ENCODE measurements around the gene KCNT1.
"Not testable (repeated sequence)": the region's sequence is repeated elsewhere in the genome, so short reads cannot be mapped to it uniquely, and the experiment has no call there.

KCNT1 gene

DNA sequence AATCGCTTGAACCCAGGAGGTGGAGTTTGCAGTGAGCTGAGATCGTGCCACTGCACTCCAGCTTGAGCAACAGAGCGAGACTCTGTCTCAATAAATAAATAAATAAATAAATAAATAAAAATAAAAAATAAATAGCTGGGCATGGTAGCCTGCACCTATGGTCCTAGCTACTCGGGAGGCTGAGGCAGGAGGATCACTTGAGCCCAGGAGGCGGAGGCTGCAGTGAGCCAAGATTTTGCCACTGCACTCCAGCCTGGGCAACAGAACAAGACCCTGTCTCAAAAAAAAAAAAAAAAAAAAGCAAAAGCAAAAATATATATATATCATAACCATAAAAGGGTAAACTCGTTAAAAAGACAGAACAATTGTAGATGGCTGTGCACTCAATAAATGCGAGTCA is 29.2 kb upstream of the KCNT1 start:
- DNase-seq (ENCODE audit: low read depth in 2 of 2): not testable (repeated sequence)

GRCh38 chr9:135673941-135674340 is 28.0 kb upstream of the KCNT1 start:
- no peak for DNase-seq (ENCODE audit: low read depth in 2 of 2)

DNA sequence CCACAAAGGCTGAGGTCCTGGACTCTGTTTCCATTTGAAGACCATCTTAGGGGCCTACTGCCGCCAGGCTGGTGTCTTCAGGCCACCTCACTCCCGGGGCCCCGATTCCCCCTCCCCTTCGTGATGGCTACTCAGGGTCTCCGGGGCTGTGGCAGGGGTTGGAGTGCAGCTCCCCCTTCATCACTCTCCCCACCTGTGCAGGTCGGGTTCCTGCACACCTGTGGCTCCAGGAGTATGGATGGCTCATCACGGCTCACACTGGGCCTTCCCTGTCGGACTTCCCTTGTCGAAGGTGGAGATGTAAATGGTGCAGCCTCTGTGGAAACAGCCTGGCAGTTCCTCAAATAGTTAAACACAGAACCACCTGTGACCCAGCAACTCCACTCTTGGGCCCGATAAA is 27.0 kb upstream of the KCNT1 start:
- no peak for DNase-seq (ENCODE audit: low read depth in 2 of 2)

DNA sequence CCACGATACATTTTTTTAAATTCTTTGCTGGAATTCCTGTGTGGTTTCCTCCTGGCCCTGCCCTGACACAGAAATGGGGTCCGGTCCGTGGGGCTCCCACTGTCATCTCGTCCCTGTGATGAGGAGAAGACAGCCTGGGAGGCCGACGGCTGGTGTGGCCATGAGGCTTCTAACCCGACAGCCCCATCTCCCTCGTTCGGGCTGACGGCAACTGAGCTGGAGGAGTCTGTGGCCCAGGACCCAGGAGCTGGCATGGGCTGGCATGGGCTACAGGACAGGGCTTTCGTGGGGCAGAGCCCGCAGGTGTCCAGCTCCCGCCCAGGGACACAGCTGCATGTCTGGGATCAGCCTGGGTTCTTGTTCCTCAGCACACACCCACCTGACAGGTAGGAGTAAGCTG is 25.1 kb upstream of the KCNT1 start:
- no peak for DNase-seq (ENCODE audit: low read depth in 2 of 2)

- DNase-seq (ENCODE audit: low read depth in 2 of 2): no peak
These were observed 24.3 kb upstream of the KCNT1 start for GRCh38 chr9:135677641-135678168.

DNA sequence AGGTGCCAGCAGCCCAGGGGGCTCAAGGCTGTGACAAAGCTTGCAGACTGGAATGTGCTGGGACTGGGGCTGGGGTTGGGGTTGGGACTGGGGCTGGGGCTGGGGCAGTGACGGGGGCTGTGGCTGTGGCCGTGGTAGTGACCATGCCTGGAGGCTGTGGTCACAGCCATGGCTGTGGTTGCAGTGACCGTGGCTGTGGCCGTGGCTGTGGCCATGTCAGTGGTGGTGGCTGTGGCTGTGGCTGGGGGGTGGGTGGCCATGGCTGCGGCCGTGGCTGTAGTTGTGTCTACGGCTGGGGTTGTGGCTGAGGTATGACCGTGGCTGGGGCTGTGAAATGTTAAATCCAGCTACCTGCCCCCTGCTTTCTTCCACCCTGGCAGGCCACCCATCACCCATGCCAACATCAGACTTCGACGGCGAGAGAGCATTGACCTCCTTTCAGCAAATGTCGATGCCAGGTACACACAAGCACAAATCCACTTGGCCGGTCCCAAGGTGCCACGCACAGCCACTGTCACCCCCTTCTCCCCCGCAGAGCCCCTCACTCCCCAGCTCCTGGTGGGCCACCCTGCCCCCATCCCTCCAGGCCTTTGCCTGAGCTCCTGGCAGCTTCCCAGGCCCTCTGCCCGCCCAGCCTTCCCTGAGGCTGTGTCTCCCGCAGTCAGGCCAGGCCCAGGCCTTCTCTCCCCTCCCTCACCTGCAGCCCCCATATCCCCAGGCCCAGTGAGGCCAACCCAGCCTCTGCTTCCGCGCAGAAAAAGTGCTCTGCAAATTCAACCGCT is 23.6 kb upstream of the KCNT1 start:
- no peak for DNase-seq (ENCODE audit: low read depth in 2 of 2)

DNA sequence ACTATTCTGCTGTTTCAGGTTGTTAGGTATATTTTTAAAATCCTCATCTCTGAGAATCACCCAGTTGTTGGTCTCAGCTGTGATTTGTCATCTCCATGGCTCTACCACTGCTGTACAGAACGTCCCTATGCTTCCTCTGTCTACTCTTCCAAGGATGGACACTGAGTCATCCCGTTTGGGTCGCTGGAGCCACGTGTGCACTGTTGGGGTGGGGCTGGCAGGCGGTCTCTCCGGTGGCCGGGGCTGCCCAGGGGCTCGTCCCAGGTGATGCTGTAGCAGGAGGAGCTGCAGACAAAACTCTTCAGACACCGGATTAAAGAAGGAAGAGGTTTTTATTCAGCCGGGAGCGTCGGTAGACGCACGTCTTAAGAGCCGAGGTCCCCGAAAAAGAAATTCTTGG is 21.9 kb upstream of the KCNT1 start:
- DNase-seq (ENCODE audit: low read depth in 2 of 2): no peak

DNA sequence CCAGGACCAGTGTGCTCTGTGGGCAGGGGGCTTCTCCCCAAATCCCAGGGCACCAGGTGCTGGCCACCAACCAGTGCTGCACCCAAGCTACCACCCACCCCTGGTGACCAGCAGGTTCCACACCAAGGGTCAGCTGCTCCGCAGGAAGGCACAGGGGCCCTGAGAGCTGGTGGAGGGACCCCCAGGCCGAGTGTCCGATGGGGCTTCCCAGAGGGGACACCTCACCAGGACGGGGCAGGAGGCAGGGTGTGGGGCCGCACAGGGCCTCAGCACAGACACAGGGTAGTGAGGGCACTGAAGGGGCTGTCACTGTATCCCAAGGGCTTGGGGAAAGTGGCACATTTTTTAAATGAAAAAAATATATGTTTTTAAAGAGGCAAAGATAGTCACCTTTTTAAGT is 20.8 kb upstream of the KCNT1 start:
- DNase-seq (ENCODE audit: low read depth in 2 of 2): no peak

DNA sequence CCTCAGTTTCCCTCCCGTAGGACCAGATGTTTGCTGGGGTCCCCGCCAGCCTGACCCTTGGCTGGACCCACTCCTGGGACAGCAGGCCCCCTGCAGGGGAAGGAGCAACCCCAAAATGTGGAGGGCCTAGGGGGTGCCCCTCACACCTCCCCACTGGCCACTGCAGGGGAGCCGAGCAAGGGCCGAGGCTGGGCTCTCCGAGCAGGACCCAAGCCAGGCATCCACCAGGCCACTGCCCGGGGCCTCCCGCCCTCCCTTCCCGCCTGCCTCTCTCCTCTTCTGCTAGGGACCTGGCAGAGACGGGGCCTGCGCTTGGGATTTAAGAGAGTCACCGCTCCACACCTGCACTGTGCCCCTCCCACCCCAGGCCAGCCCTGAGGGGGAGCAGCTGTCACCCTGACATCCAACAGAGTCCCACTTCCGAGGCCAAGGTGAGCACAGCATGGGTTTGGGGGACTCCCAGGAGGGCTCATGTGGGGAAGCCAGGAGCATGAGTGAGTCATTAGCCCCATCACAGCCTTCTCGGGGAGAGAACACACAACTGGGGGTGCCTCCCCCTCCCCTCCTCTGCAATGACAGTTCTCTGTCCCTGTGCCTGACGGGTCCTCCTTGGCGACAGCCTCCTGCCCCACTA is 18.5 kb upstream of the KCNT1 start:
- DNase-seq (ENCODE audit: low read depth in 2 of 2): no peak

- no peak for DNase-seq (ENCODE audit: low read depth in 2 of 2)
These were observed 17.3 kb upstream of the KCNT1 start for GRCh38 chr9:135684691-135685090.

DNA sequence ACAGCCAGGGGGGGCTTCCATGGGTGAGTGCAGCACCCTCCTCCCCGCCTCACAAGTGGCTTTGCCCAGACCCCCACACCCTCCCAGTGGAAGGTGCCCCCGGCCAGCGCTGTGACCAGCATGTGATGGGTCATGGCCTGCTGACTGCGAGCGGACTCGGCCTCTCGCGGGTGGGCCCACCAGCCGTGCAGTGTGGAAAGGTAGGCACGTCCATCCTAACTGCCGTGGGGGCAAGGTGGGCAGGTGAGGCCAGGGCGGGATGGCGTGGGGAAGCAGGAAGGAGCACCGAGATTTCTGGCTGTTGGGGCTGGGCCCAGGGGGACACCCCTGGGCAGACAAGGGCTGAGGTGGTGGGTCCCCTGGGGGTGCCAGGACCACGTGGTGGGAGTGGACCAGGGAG is 14.8 kb upstream of the KCNT1 start:
- DNase-seq (ENCODE audit: low read depth in 2 of 2): no peak

- no peak for DNase-seq (ENCODE audit: low read depth in 2 of 2)
These were observed 13.0 kb upstream of the KCNT1 start for GRCh38 chr9:135689011-135689410.

- DNase-seq (ENCODE audit: low read depth in 2 of 2): no peak
These were observed 11.0 kb upstream of the KCNT1 start for GRCh38 chr9:135690836-135691570.

DNA sequence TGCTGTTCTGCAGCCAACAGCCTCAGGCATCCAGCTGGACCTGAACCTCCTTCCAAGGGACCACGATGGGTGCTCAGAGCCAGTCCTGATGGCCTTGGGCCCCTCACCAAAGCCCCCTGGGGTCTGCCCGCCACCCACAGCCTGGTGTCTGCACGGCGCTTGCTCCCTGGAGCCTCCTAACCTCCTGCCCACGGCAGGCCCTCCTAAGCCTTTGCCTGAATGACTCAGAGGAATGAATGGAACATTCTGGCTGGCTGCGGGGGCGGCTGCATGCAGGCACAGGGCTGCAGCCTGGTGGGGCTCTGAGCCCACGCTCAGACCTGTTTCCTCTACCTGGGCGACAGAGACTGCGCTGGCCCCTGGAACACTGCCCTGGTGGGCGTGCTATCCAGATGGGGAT is 9.6 kb upstream of the KCNT1 start:
- DNase-seq (ENCODE audit: low read depth in 2 of 2): no peak

GRCh38 chr9:135693265-135693664 is 8.7 kb upstream of the KCNT1 start:
- DNase-seq (ENCODE audit: low read depth in 2 of 2): no peak

- DNase-seq (ENCODE audit: low read depth in 2 of 2): no peak
These were observed 8.2 kb upstream of the KCNT1 start for GRCh38 chr9:135693771-135694170.

- no peak for DNase-seq (ENCODE audit: low read depth in 2 of 2)
These were observed 7.6 kb upstream of the KCNT1 start for GRCh38 chr9:135694414-135694813.

DNA sequence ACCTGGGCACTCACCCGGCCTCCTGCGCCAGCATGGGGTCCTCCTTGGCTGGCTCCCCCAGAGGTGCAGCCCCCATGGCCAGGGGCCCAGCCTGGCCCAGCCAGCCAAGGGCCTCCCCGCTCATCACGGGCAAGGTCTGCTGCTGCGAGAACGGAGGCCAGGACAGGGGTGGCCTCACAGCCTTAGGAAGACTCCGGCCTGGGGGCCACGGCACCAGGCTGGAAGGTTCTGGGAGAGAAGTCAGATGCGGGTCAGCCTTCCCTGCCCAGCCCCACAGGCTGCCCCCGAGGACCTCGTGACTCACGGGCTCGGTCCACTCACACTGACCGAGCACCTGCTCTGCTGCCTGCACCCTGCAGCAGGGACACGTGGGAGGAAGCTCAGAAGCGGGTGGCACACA is 6.9 kb upstream of the KCNT1 start:
- DNase-seq (ENCODE audit: low read depth in 2 of 2): no peak

DNA sequence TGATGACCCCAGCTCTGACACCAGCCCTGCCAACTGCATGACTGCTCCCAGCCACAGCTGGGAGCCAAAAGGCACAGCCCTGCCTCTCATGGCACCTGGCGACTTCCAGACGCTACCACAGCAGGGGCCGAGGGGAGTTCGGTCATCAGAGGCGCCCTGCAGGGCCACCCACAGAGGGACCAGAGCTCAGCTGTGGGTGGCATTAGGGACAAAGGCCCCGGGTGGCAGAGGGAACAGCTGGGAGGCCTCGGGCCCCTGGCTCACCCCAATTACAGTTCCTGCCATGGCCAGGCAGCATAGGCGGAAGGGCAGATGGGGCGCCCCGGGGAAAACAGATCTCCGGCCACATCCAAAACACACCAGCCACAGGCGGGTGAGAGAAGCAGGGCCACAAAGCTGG is 6.3 kb upstream of the KCNT1 start:
- no peak for DNase-seq (ENCODE audit: low read depth in 2 of 2)

DNA sequence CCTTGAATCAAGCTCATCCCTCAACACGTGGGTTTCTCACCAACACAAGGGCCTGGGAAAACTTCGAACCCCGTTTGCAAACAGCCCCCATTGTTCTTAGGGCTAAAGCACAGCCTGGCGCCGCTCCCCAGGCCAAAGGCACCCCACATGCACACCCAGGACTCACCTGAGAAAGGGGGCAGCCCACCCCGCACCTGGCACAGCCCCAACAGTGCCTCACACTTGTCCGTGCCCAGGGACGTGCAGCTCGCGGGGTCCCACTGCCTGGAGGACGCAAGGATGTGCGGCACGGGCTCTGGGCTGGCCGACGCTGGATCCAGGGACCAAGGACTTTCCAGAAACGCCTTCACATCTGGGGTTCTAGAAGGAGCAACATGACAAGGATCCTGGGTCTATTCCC is 5.5 kb upstream of the KCNT1 start:
- no peak for DNase-seq (ENCODE audit: low read depth in 2 of 2)

- DNase-seq (ENCODE audit: low read depth in 2 of 2): no peak
These were observed 4.8 kb upstream of the KCNT1 start for GRCh38 chr9:135697226-135697625.

DNA sequence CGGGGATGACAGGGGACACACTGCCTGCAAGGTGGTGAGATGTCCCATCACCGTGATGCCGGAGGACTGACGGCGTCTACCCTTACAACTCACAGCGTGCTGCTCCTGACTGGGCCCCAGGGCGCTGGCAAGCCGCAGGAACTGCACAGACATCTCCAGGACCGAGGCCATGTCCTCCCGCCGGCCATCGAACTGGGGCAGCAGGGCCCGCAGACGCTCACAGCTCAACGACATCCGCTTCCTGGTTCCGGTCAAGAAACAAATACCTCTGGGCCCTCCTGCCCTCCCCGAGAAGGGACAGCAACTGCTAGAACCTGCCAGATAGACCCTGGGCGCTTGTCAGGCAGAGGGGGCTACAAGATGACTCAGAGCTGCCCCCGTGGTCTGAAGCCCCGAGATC is 3.7 kb upstream of the KCNT1 start:
- DNase-seq (ENCODE audit: low read depth in 2 of 2): no peak

GRCh38 chr9:135698767-135699166 is 3.2 kb upstream of the KCNT1 start:
- DNase-seq (ENCODE audit: low read depth in 2 of 2): no peak

All from stimulated activated CD8-positive, alpha-beta memory T cell treated with anti-CD3 and anti-CD28 coated beads, Interleukin-2, amount 100 ng/mL, for 48 hours (primary cell).